ENCODE data around the gene CATSPER1.
"Not testable (repeated sequence)": the region's sequence is repeated elsewhere in the genome, so short reads cannot be mapped to it uniquely, and the experiment has no call there.

- not testable (repeated sequence) for TF ChIP-seq CTCF (IDR thresholded peaks at IDR 0.05); POLR2AphosphoS5 (IDR thresholded peaks at IDR 0.05); POLR2A (IDR thresholded peaks at IDR 0.05; ENCODE audit: low read depth)
Measured at GRCh38 chr11:66010036-66010435, 16.2 kb downstream of the CATSPER1 start.

Measured in esophagus muscularis mucosa (tissue), 3 donors.